ENCODE data around the gene CLDN9.

GRCh38 chr16:2988590-2989099 lies 24.1 kb upstream of the CLDN9 start:
- no peak for TF ChIP-seq CTCF (IDR thresholded peaks at IDR 0.05)
- no peak for TF ChIP-seq POLR2AphosphoS5 (IDR thresholded peaks at IDR 0.05)

Data from sigmoid colon (tissue), 4 donors.